Gastroesophageal sphincter (tissue), 2 donors: ENCODE data around the gene NR4A1.

Source experiments
- POLR2A ChIP-seq, 2 donors: fragments of 450-650 bp; IDR thresholded peaks; one replicate each; pipeline ENCODE4 v1.6.1; 2017; ENCODE audit warnings: antibody characterized with exemption in 2 of 2, mild to moderate bottlenecking in 2 of 2, moderate library complexity in 1 of 2
- POLR2AphosphoS5 ChIP-seq: sonication (generic); formaldehyde crosslinking; IDR thresholded peaks from one replicate; pipeline ENCODE4 v1.6.1; 2017; ENCODE audit warnings: antibody characterized with exemption

DNA sequence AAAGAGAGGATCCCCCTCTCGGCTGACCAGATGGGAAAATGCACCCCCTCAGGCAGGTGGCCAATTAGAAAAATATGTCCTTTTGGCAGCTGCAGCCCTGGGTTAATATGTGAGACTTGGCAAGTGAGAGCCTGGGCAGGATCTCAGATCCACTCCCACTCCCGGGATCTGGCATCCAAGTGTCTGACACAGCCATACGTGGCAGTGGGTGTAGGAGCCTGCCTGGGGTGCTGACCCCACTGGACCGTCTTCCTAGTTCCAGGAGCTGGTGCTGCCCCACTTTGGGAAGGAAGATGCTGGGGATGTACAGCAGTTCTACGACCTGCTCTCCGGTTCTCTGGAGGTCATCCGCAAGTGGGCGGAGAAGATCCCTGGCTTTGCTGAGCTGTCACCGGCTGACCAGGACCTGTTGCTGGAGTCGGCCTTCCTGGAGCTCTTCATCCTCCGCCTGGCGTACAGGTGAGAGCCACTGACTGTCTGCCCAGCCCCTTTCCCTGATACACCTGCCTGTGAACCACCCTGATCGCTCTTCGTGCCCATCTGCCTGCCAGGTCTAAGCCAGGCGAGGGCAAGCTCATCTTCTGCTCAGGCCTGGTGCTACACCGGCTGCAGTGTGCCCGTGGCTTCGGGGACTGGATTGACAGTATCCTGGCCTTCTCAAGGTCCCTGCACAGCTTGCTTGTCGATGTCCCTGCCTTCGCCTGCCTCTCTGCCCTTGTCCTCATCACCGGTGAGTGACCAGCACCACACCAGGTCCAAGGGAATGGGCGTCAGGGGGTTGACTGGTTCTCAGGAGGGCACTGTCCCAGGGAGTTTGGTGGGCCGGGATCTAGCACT is 5.8 kb downstream of the NR4A1 start:
- TF ChIP-seq POLR2AphosphoS5 (no peak), POLR2A (IDR thresholded peaks at IDR 0.05) (no peak)
